ENCODE data around the gene MOB1B. TPM values are rescaled to one million over a fixed set of nuclear protein-coding genes. Genes with fewer than 3 reads are reported as not detected.

Gene MOB1B
- total RNA-seq, 2 donors from 2014 or later = 11.0 to 15.6 TPM

- no peaks in the 10 kb centered on the region for H3K9me3 ChIP-seq
- no peaks in the 10 kb centered on the region for H3K4me1 ChIP-seq
- intact Hi-C loops (cut with DNase I) = loop anchor here (5.0 to 10.0 kb wide), 2 partner anchors 89 to 151 kb away; partner anchors contain the start of gene MOB1B
- TF ChIP-seq, protein P1, sequence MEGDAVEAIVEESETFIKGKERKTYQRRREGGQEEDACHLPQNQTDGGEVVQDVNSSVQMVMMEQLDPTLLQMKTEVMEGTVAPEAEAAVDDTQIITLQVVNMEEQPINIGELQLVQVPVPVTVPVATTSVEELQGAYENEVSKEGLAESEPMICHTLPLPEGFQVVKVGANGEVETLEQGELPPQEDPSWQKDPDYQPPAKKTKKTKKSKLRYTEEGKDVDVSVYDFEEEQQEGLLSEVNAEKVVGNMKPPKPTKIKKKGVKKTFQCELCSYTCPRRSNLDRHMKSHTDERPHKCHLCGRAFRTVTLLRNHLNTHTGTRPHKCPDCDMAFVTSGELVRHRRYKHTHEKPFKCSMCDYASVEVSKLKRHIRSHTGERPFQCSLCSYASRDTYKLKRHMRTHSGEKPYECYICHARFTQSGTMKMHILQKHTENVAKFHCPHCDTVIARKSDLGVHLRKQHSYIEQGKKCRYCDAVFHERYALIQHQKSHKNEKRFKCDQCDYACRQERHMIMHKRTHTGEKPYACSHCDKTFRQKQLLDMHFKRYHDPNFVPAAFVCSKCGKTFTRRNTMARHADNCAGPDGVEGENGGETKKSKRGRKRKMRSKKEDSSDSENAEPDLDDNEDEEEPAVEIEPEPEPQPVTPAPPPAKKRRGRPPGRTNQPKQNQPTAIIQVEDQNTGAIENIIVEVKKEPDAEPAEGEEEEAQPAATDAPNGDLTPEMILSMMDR (IDR thresholded peaks at IDR 0.05) = no peak
- H3K36me3 ChIP-seq = no peaks in the 10 kb centered on the region
- no peaks in the 10 kb centered on the region for H3K27me3 ChIP-seq
- peak within 1 kb of the TSS; percentile 83 for H3K4me3 ChIP-seq
- H3K9ac ChIP-seq (ENCODE audit: low read depth in 2 of 2, low read length in 2 of 2) = peak within 1 kb of the TSS; percentile 85 to 89
- H3K27ac ChIP-seq = peak within 1 kb of the TSS; percentile 83
- peak; percentile 94 for DNase-seq
These were observed 91.3 kb downstream of the MOB1B start, which contains the start of gene DCK for GRCh38 chr4:70993181-70994068. Gene DCK, plus strand, starts transcription at chr4:70993649. Its CDS starts 187 bp downstream, at chr4:70993836.

GRCh38 chr4:70994069-70994366, 91.8 kb downstream of the MOB1B start:
- intact Hi-C loops (cut with DNase I) = loop anchor here (5.0 to 10.0 kb wide), 2 partner anchors 89 to 152 kb away; partner anchors contain the start of gene MOB1B
- Histone ChIP-seq H3K9me3 (no peaks in the 10 kb centered on the region), H3K4me1 (no peaks in the 10 kb centered on the region), H3K4me3 (peak overlapping the region; percentile 83), H3K27me3 (no peaks in the 10 kb centered on the region), H3K27ac (peak overlapping the region; percentile 83), H3K9ac (ENCODE audit: low read depth in 2 of 2, low read length in 2 of 2) (peak overlapping the region; percentile 85 to 89), H3K36me3 (no peaks in the 10 kb centered on the region)
- peak; percentile 46 for DNase-seq
- TF ChIP-seq, protein P1 (IDR thresholded peaks at IDR 0.05) = no peak

DNA sequence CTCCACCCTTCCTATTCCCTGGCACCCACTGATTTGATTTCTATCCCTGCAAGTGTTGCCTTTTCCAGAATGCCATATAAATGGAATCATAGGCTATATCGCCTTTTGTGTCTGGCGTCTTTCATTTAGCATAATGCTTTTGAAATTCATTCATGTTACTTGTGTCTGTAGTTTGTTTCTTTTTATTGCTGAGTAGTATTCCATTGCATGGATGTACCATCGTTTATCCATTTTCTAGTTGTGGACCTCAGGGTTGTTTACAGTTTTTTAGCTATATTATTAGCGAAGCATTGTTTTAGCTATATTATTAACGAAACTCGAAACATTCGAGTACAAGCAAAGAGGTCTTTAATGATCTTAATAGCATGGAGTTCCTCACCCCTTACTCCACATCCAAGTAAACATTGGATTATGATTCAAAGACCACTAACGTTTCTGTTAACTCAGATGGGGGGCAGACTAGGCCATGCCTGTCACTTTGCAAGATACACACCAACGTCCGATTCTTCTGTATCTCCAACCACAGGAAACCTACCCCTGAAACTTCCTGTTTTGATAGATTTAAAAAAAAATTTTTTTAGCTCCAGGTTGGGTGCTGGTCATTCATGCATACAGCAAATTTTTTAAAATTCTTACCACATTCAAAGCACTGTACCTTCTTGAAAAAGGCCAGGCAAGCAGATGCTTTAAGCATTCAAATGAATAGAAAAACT, 92.4 kb downstream of the MOB1B start:
- peak overlapping the region; percentile 83 for H3K4me3 ChIP-seq
- TF ChIP-seq, protein P1 (IDR thresholded peaks at IDR 0.05) = no peak
- intact Hi-C loops (cut with DNase I) = loop anchor here (5.0 to 10.0 kb wide), 2 partner anchors 90 to 152 kb away; partner anchors contain the start of gene MOB1B
- H3K9me3 ChIP-seq = no peaks in the 10 kb centered on the region
- H3K27me3 ChIP-seq = no peaks in the 10 kb centered on the region
- no peaks in the 10 kb centered on the region for H3K4me1 ChIP-seq
- no peaks in the 10 kb centered on the region for H3K36me3 ChIP-seq
- H3K9ac ChIP-seq (ENCODE audit: low read depth in 2 of 2, low read length in 2 of 2) = no peak overlapping the region
- H3K27ac ChIP-seq = no peak overlapping the region
- DNase-seq = no peak

DNA sequence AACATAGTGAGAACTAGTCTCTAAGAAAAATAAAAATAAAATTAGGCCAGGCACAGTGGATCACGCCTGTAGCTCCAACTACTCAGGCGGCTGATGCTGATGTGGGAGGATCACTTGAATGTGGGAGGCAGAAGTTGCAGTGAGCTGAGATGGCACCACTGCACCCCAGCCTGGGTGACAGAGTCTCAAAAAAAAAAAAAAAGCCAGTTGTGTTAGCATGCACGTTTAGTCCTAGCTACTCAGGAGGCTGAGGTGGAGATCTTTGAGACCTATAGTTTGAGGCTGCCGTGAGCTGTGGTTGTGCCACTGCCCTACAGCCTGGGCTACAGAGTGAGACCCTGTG, 93.8 kb downstream of the MOB1B start:
- Histone ChIP-seq H3K27me3 (no peaks in the 10 kb centered on the region), H3K36me3 (no peaks in the 10 kb centered on the region), H3K9me3 (no peaks in the 10 kb centered on the region), H3K4me3 (no peak overlapping the region), H3K4me1 (no peaks in the 10 kb centered on the region), H3K27ac (no peak overlapping the region), H3K9ac (ENCODE audit: low read depth in 2 of 2, low read length in 2 of 2) (no peak overlapping the region)
- DNase-seq = no peak
- intact Hi-C loops (cut with DNase I) = loop anchor here (10.0 kb wide), 1 partner anchor 91 kb away; the partner anchor contains the start of gene MOB1B
- TF ChIP-seq, protein P1 (IDR thresholded peaks at IDR 0.05) = no peak

- Histone ChIP-seq H3K27me3 (no peaks in the 10 kb centered on the region), H3K36me3 (no peaks in the 10 kb centered on the region), H3K9me3 (no peaks in the 10 kb centered on the region), H3K9ac (ENCODE audit: low read depth in 2 of 2, low read length in 2 of 2) (no peak overlapping the region), H3K27ac (no peak overlapping the region), H3K4me3 (no peak overlapping the region), H3K4me1 (no peaks in the 10 kb centered on the region)
- TF ChIP-seq, protein P1 (IDR thresholded peaks at IDR 0.05) = no peak
- intact Hi-C loops (cut with DNase I) = loop anchor here (10.0 kb wide), 1 partner anchor 92 kb away; the partner anchor contains the start of gene MOB1B
- no peak for DNase-seq
These were observed 94.9 kb downstream of the MOB1B start for GRCh38 chr4:70997036-70997435.

Data from colonic mucosa (tissue), 4 donors.